ENCODE results near the gene SLC22A17. TPM values are rescaled to one million over a fixed set of nuclear protein-coding genes. Genes with fewer than 3 reads are reported as not detected.

SLC22A17 gene
- total and polyA plus RNA-seq, 9 donors, result 8.9 to 48.0 (median 34.3) TPM

GRCh38 chr14:23321572-23322547, 30.8 kb downstream of the SLC22A17 start:
- no peaks in the 10 kb centered on the region for H3K36me3 ChIP-seq
- H3K4me3 ChIP-seq, result peak overlapping the region; percentile 81
- TF ChIP-seq POLR2A (IDR thresholded peaks at IDR 0.05) (no peak), EP300 (IDR thresholded peaks at IDR 0.05) (no peak), CTCF (IDR thresholded peaks at IDR 0.05) (no peak)
- peaks cover 10% of the 10 kb centered on the region for H3K4me1 ChIP-seq (ENCODE audit: insufficient read depth)
- DNase-seq, result peak in 1 of 5 donors; percentile 70
- peak overlapping the region; percentile 67 to 76 for H3K27ac ChIP-seq
- intact Hi-C loops (cut with DNase I), result loop anchor here (2.0 to 10.0 kb wide), 5 partner anchors 19 to 243 kb away; partner anchors contain the start of genes NGDN (in 3 of the 4), PPP1R3E (in 2 of the 4), AP1G2 (in 1 of the 4) and THTPA (in 1 of the 4)
- 1% methylated on average over 23 to 64 of the region's 64 CpGs for WGBS, 3 donors
- no peaks in the 10 kb centered on the region for H3K27me3 ChIP-seq
- H3K9me3 ChIP-seq, result no peaks in the 10 kb centered on the region

- peaks cover 10% of the 10 kb centered on the region for H3K4me1 ChIP-seq (ENCODE audit: insufficient read depth)
- WGBS, 3 donors, result 2 to 6% (median 2%) methylated on average over 43 to 63 of the region's 63 CpGs
- peak within 1 kb of the TSS; percentile 81 for H3K4me3 ChIP-seq
- H3K27me3 ChIP-seq, result no peaks in the 10 kb centered on the region
- peak within 1 kb of the TSS; percentile 74 to 98 for H3K27ac ChIP-seq
- intact Hi-C loops (cut with DNase I), result loop anchor here (1.0 to 10.0 kb wide), 6 partner anchors 18 to 244 kb away; partner anchors contain the start of genes NGDN (in 3 of the 4), PPP1R3E (in 2 of the 4), AP1G2 (in 1 of the 4) and THTPA (in 1 of the 4)
- peak; percentile 99 to 100 (median 99) for DNase-seq
- no peaks in the 10 kb centered on the region for H3K36me3 ChIP-seq
- TF ChIP-seq EP300 (IDR thresholded peaks at IDR 0.05) (peak; percentile 74), CTCF (IDR thresholded peaks at IDR 0.05) (no peak), POLR2A (IDR thresholded peaks at IDR 0.05) (peak; percentile 70)
- H3K9me3 ChIP-seq, result no peaks in the 10 kb centered on the region
Measured at GRCh38 chr14:23320584-23321571, 31.8 kb downstream of the SLC22A17 start, which contains the start of gene PABPN1. Gene PABPN1 (plus strand): TSS chr14:23321457. CDS start chr14:23321470, 13 bp downstream.

- no peaks in the 10 kb centered on the region for H3K27me3 ChIP-seq
- peak overlapping the region; percentile 46 for H3K4me3 ChIP-seq
- intact Hi-C loops (cut with DNase I), result loop anchor here (1.0 to 10.0 kb wide), 6 partner anchors 17 to 245 kb away; partner anchors contain the start of genes NGDN (in 3 of the 4), PPP1R3E (in 2 of the 4), AP1G2 (in 1 of the 4) and THTPA (in 1 of the 4)
- no peaks in the 10 kb centered on the region for H3K9me3 ChIP-seq
- peak overlapping the region in 1 of 2 donors; percentile 98 for H3K27ac ChIP-seq
- peaks cover 9% of the 10 kb centered on the region for H3K4me1 ChIP-seq (ENCODE audit: insufficient read depth)
- H3K36me3 ChIP-seq, result no peaks in the 10 kb centered on the region
- TF ChIP-seq POLR2A (IDR thresholded peaks at IDR 0.05) (peak; percentile 19), EP300 (IDR thresholded peaks at IDR 0.05) (no peak)
- WGBS, 3 donors, result 85 to 94% (median 89%) methylated on average over 17 of the region's 17 CpGs
- DNase-seq, result peak in 3 of 5 donors; percentile 28 to 52 (median 44)
Measured at GRCh38 chr14:23319746-23320583, 32.7 kb downstream of the SLC22A17 start.

GRCh38 chr14:23316300-23316699, 36.4 kb downstream of the SLC22A17 start:
- Histone ChIP-seq H3K27ac (no peak overlapping the region), H3K4me3 (no peak overlapping the region), H3K9me3 (no peaks in the 10 kb centered on the region), H3K36me3 (no peaks in the 10 kb centered on the region), H3K27me3 (no peaks in the 10 kb centered on the region), H3K4me1 (ENCODE audit: insufficient read depth) (peaks cover 6% of the 10 kb centered on the region)
- no peak for TF ChIP-seq POLR2A (IDR thresholded peaks at IDR 0.05)
- TF ChIP-seq EP300 (IDR thresholded peaks at IDR 0.05), result no peak
- no peak for TF ChIP-seq CTCF (IDR thresholded peaks at IDR 0.05)
- no peak for DNase-seq
- whole genome bisulfite sequencing, 3 donors, result 78 to 82% (median 79%) methylated on average over 5 of the region's 5 CpGs
- intact Hi-C loops (cut with DNase I), result no loop called here

All from ovary (tissue), 9 donors.